Activated CD4-positive, alpha-beta T cell treated with anti-CD3 and anti-CD28 coated beads, Interleukin-2, amount 50 U/mL, for 16 hours (primary cell): ENCODE data around the gene APH1A.
"Not testable (repeated sequence)": the region's sequence is repeated elsewhere in the genome, so short reads cannot be mapped to it uniquely, and the experiment has no call there.

ENCODE experiments used
- DNase-seq: peaks from one replicate; pipeline ENCODE4 v3.0.0-alpha.2; 2020

APH1A gene

DNA sequence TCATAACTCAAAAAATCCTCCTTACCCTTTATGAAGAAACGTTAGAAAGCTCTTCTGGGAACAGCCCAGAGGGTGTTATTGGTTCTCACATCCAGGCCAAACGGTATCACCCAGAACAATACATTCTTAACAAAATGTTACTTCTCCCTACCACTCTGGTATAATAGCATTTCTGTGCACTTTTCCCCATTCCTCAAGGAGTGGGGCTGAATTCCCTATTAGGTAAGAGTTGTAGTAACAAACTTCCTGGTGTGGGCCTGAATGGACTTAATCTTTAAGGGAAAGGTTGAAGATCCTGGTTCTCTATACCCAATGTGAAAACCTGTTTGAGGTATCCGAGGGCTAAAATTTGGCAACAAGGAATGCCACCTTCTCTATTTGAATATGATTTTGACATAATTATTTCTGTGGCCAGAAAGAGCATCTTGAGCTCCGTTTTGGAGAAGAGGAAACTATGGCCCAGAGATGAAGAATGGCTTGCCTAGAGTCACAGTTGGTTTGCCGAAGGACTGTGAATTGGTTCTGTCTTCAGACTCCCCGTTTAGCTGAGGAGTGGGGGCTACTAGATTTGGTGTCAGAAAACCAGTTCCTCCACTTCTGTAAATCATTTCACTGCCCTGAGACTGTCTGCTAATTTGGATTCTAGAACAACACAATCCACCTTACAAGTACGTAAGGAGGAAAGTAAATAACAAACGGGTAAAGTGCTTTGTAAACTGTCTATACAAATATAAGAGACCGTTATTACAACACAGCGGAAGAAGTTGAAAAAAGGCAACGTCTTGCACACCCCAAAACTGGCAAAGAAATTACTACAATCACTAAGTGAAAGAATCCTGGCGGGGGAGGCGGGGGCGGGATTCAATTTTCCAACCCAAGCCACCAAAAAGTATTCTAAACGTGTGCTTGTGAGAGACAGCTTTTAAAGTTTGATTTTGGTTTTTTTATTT is 35.2 kb downstream of the APH1A start:
- DNase-seq: peak; percentile 44

GRCh38 chr1:150232921-150233320 is 35.9 kb downstream of the APH1A start:
- not testable (repeated sequence) for DNase-seq

GRCh38 chr1:150228246-150228645 is 40.6 kb downstream of the APH1A start:
- DNase-seq: not testable (repeated sequence)

DNA sequence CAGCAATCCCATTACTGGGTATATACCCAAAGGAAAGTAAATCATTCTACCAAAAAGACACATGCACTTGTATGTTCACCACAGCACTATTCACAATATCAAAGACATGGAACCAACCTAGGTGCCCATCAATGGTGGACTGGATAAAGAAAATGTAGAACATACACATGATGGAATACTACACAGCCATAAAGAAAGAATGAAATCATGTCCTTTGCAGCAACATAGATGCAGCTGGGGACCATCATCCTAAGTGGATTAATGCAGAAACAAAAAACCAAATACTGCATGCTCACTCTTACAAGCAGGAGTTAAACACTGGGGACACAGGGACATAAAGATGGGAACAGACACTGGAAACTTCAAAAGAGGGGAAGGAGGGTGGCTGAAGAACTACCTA is 41.6 kb downstream of the APH1A start:
- DNase-seq: no peak

GRCh38 chr1:150226486-150226885 is 42.3 kb downstream of the APH1A start:
- no peak for DNase-seq

GRCh38 chr1:150225546-150225945 is 43.3 kb downstream of the APH1A start:
- no peak for DNase-seq

DNA sequence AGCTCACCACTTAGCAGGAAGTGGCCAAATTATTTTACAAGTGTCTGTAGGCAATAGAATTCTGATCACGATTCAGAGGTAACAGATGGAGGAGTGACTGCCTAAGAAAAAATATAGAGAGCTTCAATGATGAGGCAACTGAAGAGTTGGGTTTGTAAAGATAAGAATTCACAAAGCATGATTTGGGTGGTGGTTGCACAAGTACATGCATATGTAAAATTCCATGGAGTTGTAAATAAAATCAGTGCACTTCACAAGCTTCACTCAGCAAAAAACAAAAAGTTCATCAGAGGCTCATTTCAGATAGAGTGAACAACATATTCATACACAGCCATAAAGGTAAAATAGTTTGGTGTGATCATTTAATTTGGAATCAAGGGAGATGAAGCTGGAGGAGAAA is 43.8 kb downstream of the APH1A start:
- DNase-seq: no peak

DNA sequence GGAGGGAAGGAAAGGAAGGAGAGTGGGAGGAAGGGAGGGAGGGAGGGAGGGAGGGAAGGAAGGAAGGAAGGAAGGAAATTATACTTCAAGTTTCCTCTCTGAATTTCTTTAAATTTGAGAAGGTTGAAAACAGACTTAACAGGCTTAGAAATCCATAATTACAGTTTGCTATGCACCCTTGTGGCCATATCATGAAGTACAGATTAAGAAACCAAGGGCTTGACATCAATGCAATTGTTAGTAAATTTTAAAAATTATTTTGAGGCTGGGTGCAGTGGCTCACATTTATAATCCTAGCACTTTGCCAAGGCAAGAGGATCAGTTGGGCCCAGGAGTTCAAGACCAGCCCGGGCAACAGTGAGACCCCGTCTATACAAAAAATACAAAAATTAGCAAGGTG is 47.3 kb downstream of the APH1A start:
- peak; percentile 22 for DNase-seq

- DNase-seq: not testable (repeated sequence)
These were observed 53.0 kb downstream of the APH1A start for GRCh38 chr1:150215855-150216254.
